Activated CD4-positive, alpha-beta T cell treated with anti-CD3 and anti-CD28 coated beads, Interleukin-2, Interleukin-4, amounts not matched to agents 100 ng/mL and 50 ng/mL, durations not matched to agents 16 hours and 8 hours (primary cell): Measurements from ENCODE around the gene TTYH1.

Experiments
- DNase-seq: peaks from one replicate; pipeline ENCODE4 v3.0.0-alpha.2; 2020; ENCODE audit warnings: low spot score

TTYH1 gene

GRCh38 chr19:54424201-54424600 lies 8.9 kb downstream of the TTYH1 start:
- no peak for DNase-seq

DNA sequence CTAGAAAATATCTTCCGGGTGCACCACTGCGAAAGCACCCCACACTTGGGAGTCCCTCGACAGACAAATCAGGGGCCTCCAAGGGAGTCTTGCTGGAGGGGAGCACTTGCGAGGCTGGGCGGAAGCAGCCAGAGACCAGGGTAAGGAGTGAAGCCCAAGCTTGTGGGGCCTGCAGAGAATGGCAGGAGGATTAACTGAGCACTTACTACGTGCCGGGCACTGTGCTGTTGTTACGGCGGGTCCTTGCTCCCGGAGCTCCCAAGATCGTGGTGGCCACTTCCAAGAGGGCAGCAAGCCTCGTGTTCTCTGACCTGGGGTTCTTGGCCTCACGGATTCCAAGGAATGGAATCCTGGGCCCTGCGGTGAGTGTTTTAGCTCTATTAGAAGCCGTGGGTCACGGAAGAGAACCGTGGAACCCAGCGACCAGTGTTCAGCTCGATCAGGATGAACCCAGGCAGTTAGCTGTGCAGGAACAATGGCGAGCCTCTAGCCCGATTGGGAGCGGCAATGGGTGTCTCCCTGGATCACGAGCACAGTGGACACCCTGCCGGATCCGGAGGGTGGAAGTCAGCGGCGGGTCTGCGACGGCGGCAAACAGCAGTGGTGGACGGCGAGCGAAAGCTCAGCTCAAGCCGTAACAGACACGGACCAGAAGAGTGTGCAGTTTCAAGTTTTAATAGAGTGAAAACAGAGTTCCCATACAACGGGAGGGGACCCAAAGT lies 9.6 kb downstream of the TTYH1 start:
- DNase-seq: no peak

GRCh38 chr19:54425382-54425723 lies 10.1 kb downstream of the TTYH1 start:
- DNase-seq: no peak

DNA sequence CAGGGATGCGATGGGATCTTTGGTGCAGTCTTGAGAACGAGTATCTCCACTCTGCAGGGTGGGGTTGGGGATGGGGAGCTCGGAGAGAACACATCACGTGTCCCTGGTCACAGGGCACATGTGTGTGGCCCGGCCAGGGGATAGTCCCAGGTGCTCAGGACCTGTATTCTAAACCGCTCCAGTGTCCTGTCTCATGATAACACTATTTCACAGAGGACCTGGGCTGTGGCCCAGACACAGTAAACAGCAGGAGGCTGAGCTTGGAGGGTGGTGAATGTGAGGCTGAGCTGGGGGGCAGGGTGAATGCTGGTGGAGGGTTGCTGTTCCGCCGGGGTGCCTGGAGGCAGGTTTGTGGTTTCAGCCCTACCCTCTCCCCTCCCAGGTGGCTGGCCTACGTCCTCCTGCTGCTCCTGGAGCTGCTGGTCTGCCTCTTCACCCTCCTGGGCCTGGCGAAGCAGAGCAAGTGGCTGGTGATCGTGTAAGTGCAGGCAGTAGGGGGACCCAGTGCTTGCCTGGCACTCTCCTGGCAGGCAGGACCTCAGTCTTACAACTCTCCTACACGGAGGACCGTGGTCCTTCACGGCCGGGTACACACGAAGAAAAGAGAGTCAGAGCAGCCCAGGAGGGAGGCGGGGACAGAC lies 11.1 kb downstream of the TTYH1 start:
- DNase-seq: no peak

- DNase-seq: no peak
Measured at GRCh38 chr19:54427586-54427985, 12.3 kb downstream of the TTYH1 start.

DNA sequence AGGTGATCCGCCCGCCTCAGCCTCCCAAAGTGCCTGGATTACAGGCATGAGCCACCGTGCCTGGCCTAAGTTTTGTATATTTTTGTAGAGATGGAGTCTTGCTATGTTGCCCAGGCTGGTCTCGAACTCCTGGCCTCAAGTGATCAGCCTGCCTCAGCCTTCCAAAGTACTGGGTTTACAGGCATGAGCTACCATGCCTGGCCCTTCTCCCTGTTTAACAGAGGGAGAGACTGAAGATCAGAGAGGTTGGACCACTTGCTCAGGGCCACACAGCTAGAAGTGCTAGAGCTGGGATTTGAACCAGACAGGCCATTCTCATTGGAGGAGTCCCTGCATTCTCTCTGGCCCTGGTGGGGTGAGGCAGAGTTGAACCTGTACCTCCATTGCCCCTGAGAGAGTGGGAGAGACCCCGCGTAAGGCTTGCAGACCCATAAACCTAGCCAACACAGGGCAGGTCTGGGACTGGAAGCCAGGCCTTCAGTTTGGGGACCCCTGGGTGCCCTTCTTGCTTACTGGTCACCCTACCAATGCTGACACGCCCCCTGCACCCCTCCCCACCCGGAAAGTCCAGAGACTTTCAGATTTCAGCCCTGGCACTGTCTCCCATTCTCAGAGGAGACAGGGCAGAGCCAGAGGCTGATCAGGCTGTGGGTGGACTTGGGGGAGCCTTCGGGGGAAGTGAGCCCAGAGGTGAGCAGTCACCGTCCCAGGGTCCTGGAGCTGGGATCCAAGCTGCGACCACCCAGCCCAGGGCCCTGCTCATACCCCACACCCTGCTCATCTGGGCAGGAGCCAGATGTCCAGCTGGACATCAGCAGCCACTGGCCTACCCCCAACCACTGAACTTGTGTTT lies 13.3 kb downstream of the TTYH1 start:
- no peak for DNase-seq

- DNase-seq: no peak
Measured at GRCh38 chr19:54429176-54429495, 13.9 kb downstream of the TTYH1 start.

DNA sequence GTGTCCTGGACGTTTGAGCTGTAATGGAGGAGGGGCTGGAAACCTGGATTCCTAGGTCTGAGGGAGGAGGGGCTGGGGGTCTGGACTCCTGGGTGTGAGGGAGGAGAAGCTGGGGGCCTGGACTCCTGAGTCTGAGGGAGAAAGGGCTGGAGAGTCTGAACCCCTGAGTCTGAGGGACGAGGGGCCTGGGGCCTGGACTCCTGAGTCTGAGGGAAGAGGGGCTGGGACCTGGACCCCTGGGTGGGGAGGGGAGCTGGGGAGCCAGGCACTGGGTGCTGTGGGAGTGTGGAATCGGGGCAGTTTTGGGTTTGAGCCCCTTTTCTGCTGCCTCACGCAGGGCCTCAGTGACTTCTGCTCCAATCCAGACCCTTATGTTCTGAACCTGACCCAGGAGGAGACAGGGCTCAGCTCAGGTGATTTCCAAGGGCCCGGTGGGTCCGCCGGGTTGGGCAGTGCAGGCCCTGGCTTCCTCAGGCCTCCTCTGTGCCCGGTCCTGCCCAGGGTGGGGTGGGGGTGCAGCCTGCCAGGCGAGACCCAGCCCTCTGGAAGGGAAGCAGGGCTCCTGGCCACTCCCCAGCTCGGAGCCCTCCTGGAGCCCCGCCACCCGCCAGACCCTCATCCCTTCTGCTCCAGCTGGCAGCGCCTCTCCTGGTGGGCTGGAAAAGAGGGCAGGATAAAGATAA lies 14.4 kb downstream of the TTYH1 start:
- DNase-seq: no peak

DNA sequence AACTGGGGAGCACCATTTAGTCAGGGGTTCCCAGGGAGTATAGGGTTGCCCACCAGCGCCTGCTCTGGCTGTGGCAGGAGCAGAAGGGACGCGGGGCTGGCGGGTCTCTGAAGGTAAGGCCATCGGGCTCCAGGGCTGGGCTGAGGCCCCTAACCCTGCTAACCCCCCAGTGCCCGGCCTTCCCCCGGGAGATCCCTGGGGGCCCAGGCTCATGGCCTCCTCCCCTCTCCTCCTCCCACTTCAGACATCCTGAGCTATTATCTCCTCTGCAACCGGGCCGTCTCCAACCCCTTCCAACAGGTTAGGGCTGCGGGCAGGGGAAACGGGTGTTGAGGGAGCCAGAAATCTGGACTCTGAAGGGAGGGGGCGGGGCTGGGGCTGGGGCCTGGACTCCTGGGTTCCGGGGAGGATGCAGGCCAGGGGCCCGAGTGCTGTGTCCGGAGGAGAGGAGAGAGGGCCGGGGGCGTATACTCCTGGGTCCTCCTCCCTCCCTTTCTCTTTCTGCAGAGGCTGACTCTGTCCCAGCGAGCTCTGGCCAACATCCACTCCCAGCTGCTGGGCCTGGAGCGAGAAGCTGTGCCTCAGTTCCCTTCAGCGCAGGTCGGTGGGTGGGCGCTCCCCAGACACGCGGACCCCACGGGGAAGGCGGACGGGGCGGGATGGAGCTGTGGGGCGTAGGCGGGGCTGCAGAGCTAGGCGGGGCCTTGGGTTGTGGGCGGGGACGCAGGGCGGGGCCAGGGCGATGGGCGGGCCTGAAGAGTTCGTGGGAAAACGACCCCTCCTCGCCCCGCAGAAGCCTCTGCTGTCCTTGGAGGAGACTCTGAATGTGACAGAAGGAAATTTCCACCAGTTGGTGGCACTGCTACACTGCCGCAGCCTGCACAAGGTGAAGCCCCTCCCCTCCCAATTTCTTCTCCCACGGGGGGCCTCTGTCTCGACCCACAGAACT lies 15.3 kb downstream of the TTYH1 start:
- DNase-seq: no peak

DNA sequence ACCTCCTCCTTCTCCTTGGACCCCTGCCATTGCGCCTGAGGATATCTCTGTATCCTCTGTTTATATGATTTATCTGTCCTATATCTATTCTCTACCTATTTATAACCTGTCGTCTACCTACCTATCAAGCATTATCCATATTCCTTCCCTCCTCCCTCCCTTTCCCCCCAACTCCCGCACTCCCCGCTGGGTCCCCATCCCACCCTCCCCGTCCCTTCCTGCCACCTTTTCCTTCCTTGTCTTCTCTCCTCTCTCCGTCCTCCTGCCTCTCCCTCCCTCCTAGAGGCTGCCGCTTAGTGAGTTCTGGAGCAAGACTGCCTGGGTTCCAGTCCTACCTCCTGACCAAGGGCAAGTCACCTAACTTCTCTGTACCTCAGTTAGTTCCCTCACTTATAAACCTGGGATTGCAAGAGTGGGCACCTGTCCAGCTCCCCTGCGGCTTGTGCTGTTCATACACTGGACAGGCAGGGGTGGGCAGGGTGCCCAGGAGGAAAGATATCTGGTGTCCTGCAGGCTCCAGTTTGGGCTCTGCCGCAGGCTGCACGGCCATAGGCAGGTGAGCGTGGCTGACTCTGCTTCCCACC lies 16.1 kb downstream of the TTYH1 start:
- no peak for DNase-seq

DNA sequence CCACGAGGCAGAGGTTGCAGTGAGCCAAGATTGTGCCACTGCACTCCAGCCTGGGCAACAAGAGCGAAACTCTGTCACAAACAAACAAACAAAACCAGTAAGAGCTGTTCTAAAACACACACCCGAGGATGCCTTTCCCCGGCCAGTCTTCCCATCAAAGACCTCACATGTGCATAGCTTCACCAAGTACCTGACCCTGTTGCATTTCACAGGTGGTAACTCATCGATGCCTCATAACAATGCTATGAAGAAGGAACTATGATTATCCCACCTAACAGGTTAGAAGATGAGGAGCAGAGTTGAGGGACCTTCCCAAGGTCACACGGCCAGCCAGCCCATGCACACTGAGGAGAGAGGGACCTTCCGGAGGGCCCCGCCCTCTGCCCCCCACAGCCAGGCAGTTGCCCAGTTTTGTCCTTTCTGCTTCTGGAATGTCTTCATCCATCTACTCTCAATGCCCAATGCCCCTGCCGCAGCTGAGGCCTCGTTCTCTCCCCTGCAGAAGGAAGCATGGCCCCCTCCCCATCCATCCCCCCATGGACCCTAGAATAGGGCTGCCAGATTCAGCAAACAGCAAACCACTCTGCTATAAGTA lies 17.0 kb downstream of the TTYH1 start:
- no peak for DNase-seq

DNA sequence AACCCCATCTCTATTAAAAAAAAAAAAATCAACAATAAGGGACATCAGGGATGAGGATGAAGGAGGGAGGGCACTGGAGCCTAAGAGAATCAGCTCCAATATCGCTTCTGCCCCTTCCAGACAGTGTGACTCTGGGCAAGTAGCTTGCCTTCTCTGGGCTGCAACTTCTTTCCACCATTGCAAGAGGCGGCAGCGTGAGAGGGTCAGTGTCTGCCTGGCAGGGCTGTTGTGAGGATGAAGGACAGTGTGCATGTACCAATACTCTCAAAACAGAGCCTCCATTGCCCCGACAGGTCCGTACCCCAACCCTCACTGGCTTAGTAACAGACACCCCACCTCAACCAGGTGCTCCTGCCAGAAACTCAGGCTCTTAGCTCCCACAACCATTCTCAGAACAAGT lies 18.4 kb downstream of the TTYH1 start:
- DNase-seq: no peak

GRCh38 chr19:54434112-54434872 lies 19.0 kb downstream of the TTYH1 start:
- no peak for DNase-seq

GRCh38 chr19:54434873-54435214 lies 19.6 kb downstream of the TTYH1 start:
- DNase-seq: no peak

GRCh38 chr19:54435551-54436016 lies 20.3 kb downstream of the TTYH1 start:
- DNase-seq: no peak

GRCh38 chr19:54436031-54436523 lies 20.8 kb downstream of the TTYH1 start:
- no peak for DNase-seq

GRCh38 chr19:54436628-54437252 lies 21.5 kb downstream of the TTYH1 start:
- DNase-seq: no peak

- no peak for DNase-seq
Measured at GRCh38 chr19:54439174-54439851, 24.0 kb downstream of the TTYH1 start.

- no peak for DNase-seq
Measured at GRCh38 chr19:54440641-54441040, 25.4 kb downstream of the TTYH1 start.
